ENCODE measurements around the gene FSTL5. TPM values are rescaled to one million over a fixed set of nuclear protein-coding genes. Genes with fewer than 3 reads are reported as not detected.
A peak's percentile ranks its signal among the peaks of the same experiment; 100 is the strongest.

The FSTL5 gene
- total and polyA plus RNA-seq, 5 experiments from 2014 or later = not detected

- POLR2A ChIA-PET = no interaction called here
- H3K27me3 Mint-ChIP-seq = no peaks in the 10 kb centered on the region
- H3K4me1 Mint-ChIP-seq = no peaks in the 10 kb centered on the region
- H3K36me3 Mint-ChIP-seq = no peaks in the 10 kb centered on the region
- ATAC-seq (no peak), DNase-seq (no peak)
- H3K27ac Mint-ChIP-seq = no peak overlapping the region
- H3K4me3 Mint-ChIP-seq = no peak overlapping the region
- H3K9me3 Mint-ChIP-seq = peaks cover 0 to 10% (median 5%) of the 10 kb centered on the region in 9 donors
These were observed 533.9 kb downstream of the FSTL5 start for GRCh38 chr4:161629694-161630441.

DNA sequence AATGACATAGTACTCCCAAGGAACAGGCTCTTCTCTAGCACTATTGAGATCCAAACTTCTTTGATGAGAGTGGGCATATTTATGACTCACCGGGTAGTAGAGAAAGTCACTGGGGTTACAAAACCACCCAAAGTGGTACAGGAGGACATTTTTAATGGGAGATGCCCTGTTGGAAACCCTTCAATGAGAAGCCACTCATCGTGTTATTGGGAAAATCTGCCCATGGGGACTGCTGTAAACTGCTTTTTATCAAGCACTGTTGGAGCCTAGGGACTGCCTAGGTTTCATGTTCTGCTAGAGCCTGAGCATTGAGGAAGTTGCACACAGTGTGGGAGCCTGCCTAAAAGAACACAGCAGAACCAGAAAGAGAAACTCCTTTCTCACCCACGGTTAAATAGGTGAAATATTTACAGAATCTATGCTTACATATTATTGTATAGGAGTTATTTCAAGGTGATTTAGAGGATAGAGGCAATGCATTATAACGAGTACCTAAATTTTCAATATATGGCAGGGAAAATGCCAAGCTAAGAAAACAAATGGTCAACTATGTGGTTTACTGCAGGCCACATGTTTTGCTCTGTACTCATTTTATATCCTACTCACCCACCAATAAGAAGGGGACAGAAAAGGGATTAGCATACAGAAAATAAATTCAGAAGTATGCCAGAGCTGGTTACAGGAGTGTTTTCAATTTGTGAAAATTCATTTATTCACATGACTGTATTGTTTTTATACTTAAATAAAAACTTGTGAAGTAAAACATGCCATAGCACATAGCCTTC lies 559.1 kb downstream of the FSTL5 start:
- no peak for ATAC-seq
- H3K36me3 Mint-ChIP-seq = no peaks in the 10 kb centered on the region
- peaks cover 0 to 10% (median 2%) of the 10 kb centered on the region in 9 donors for H3K9me3 Mint-ChIP-seq
- H3K27ac Mint-ChIP-seq = no peak overlapping the region
- no peaks in the 10 kb centered on the region for H3K27me3 Mint-ChIP-seq
- H3K4me1 Mint-ChIP-seq = no peaks in the 10 kb centered on the region
- no peak overlapping the region for H3K4me3 Mint-ChIP-seq
- POLR2A ChIA-PET = no interaction called here
- no peak for DNase-seq

DNA sequence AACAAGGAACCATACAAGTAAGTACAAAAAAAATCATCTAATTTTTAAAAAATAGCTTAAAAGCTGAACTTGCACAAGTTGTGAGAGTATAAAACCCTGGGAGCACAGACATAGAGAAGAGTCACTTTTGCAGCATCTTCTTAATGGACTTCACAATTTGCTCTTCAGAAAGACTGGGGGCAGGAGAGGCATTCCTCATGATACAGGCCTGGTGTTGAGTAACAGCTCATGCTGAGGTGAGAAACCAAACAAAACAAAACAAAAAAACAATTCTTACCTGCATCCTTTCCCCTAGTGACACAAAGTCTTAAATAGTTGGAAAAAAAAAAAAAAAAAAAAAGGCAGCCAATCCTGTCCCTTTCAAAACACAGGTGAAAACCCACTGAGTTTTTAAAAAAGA lies 562.8 kb downstream of the FSTL5 start:
- no peak overlapping the region for H3K27ac Mint-ChIP-seq
- no peaks in the 10 kb centered on the region for H3K27me3 Mint-ChIP-seq
- ATAC-seq (no peak), DNase-seq (no peak)
- peaks cover 0 to 19% (median 2%) of the 10 kb centered on the region in 9 donors for H3K9me3 Mint-ChIP-seq
- H3K36me3 Mint-ChIP-seq = peaks cover 0 to 5% (median 0%) of the 10 kb centered on the region in 3 donors
- POLR2A ChIA-PET = no interaction called here
- no peak overlapping the region for H3K4me3 Mint-ChIP-seq
- no peaks in the 10 kb centered on the region for H3K4me1 Mint-ChIP-seq

GRCh38 chr4:161595230-161595771 lies 568.5 kb downstream of the FSTL5 start:
- POLR2A ChIA-PET = no interaction called here
- Mint-ChIP-seq H3K4me1 (no peaks in the 10 kb centered on the region), H3K9me3 (peaks cover 0 to 29% (median 3%) of the 10 kb centered on the region in 9 donors), H3K27ac (no peak overlapping the region), H3K4me3 (peak overlapping the region in 1 of 10 donors; percentile 12), H3K27me3 (no peaks in the 10 kb centered on the region), H3K36me3 (peaks cover 0 to 5% (median 0%) of the 10 kb centered on the region in 3 donors)
- ATAC-seq = no peak
- DNase-seq = no peak

DNA sequence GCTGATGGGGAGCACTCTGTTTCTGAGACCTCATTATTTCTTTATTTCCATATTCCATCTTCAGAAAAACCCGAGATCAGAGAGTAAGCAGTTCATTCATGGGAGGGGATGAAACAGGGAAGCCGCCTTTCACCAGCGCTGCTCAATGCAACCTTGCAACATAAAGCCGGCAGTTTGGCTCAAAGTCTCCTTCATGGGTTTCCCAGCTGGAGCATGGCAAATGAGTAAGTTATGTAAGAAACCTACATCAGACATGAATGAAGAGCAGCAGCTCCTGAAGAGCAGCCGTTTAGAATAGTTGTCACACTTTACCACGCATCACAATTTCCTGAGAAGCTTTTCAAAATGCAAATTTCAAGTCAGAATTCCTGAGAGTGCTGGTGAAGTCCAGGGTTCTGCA lies 578.8 kb downstream of the FSTL5 start:
- Mint-ChIP-seq H3K36me3 (no peaks in the 10 kb centered on the region), H3K4me1 (no peaks in the 10 kb centered on the region)
- POLR2A ChIA-PET = no interaction called here

DNA sequence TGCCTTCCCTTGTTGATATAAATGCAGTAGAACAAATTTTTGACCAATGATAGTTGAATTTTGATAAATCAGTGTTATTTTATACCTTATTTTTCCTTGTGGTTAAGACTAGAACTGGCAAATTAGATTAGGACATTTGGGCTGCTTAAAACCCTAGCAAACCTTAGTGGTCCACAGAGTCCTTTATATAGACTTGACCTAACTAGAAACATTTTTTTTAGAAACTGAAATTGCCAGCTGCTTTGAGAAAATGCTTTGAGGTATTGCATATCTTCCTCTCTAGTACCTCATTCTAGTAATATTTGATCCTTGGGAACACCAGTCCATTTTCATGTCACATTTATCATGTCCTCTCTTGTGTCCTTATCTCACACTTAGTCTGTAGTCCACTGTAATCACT lies 580.3 kb downstream of the FSTL5 start:
- H3K9me3 Mint-ChIP-seq = peaks cover 0 to 25% (median 12%) of the 10 kb centered on the region in 9 donors
- no peaks in the 10 kb centered on the region for H3K4me1 Mint-ChIP-seq
- DNase-seq (no peak), ATAC-seq (no peak)
- H3K4me3 Mint-ChIP-seq = no peak overlapping the region
- no peak overlapping the region for H3K27ac Mint-ChIP-seq
- no peaks in the 10 kb centered on the region for H3K27me3 Mint-ChIP-seq
- POLR2A ChIA-PET = no interaction called here
- H3K36me3 Mint-ChIP-seq = no peaks in the 10 kb centered on the region

More for the DNA sequence above, 578.8 kb downstream of the FSTL5 start:
- DNase-seq (no peak), ATAC-seq (no peak)
- Mint-ChIP-seq H3K9me3 (peaks cover 5 to 33% (median 13%) of the 10 kb centered on the region in 9 donors), H3K27me3 (no peaks in the 10 kb centered on the region), H3K4me3 (no peak overlapping the region), H3K27ac (no peak overlapping the region)

- no peak overlapping the region for H3K27ac Mint-ChIP-seq
- no peak for DNase-seq
- POLR2A ChIA-PET = no interaction called here
- no peaks in the 10 kb centered on the region for H3K4me1 Mint-ChIP-seq
- H3K4me3 Mint-ChIP-seq = no peak overlapping the region
- H3K9me3 Mint-ChIP-seq = peaks cover 0 to 21% (median 13%) of the 10 kb centered on the region in 9 donors
- H3K36me3 Mint-ChIP-seq = no peaks in the 10 kb centered on the region
- no peak for ATAC-seq
- no peaks in the 10 kb centered on the region for H3K27me3 Mint-ChIP-seq
These were observed 582.3 kb downstream of the FSTL5 start for GRCh38 chr4:161581262-161582230.

DNA sequence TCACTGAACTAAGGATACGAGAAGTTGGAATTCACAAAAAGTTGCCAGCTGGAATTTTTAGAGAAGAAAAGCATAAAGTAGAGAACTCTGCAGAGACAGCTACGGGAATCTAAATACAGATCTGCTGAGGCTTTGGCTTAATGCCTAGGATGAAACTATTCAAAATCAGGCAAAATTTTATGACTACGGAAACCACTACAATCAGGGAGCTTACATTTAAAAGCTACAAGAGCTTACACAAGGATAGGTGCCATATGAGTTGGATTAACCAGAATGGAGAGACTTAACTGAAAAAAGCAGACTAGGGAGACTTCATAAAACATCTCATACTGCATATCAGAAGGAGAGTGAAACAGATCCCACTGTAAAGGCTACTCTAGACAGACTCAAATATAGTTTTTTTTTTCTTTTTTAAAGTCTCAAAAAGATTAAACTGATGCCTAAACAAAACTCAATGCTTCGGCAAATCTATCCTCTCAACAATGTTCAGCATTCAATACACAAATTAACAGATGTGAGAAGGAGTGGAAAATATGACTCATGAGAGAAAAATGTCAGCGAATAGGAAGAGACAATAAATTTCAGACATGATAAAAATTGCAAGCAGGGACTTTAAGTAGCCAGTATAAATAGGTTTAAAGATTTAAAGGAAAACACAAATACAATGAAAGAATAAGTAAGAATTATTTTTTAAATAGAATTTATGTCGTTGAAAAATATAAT lies 586.1 kb downstream of the FSTL5 start:
- POLR2A ChIA-PET = no interaction called here
- H3K27me3 Mint-ChIP-seq = no peaks in the 10 kb centered on the region

DNA sequence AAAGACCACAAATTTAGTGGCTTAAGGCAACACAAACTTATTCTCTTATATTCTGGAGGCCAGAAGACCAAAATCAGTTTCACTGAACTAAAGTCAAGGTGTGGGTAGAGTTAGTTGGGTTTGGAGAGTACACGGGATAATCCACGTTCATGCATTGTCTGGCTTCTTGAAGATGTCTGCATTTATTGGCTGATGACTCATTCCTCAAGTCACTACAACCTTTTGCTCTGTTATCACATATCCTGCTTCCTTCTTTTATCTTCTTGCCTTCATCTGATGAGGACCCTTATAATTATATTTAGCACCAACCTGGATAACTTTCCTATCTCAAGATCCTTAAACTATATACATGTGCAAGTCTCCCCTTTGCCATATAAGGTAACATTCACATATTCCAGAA lies 590.0 kb downstream of the FSTL5 start:
- H3K36me3 Mint-ChIP-seq = peaks cover 0 to 9% (median 0%) of the 10 kb centered on the region in 3 donors
- no peak overlapping the region for H3K4me3 Mint-ChIP-seq
- DNase-seq = no peak
- no peak overlapping the region for H3K27ac Mint-ChIP-seq
- no peaks in the 10 kb centered on the region for H3K27me3 Mint-ChIP-seq
- POLR2A ChIA-PET = no interaction called here
- no peaks in the 10 kb centered on the region for H3K4me1 Mint-ChIP-seq
- no peak for ATAC-seq
- peaks cover 5 to 41% (median 13%) of the 10 kb centered on the region in 9 donors for H3K9me3 Mint-ChIP-seq

More for the DNA sequence above, 586.1 kb downstream of the FSTL5 start:
- DNase-seq (no peak), ATAC-seq (no peak)
- H3K36me3 Mint-ChIP-seq = peaks cover 0 to 3% (median 0%) of the 10 kb centered on the region in 3 donors
- H3K4me3 Mint-ChIP-seq = no peak overlapping the region
- H3K4me1 Mint-ChIP-seq = no peaks in the 10 kb centered on the region
- H3K9me3 Mint-ChIP-seq = peaks cover 0 to 26% (median 13%) of the 10 kb centered on the region in 9 donors
- H3K27ac Mint-ChIP-seq = no peak overlapping the region

DNA sequence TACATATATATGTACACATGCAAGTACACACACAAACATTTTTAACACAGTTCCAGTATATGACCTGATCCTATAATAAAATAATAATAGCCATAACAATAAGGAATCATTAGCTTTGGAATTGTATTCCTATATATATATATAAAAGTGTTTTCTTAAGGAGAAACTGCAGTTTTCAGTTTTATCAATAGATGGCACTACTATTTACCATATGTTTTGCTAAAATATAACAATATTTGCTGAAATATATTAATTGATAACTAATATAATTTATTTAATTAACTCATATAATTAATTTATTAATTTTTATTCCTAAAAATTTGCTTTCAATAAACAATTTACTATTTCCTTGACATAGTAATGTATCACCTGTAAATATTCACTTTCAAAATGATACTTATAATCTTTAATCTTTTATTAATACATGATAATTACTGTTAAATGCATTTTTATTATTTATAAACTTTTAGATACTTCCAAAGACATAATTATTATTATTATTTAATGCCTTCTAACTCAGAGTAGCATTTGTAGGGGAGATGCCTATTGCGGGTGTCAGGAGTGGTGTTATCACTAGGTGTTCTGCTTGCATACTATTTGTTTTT lies 599.5 kb downstream of the FSTL5 start:
- peaks cover 0 to 11% (median 2%) of the 10 kb centered on the region in 9 donors for H3K9me3 Mint-ChIP-seq
- POLR2A ChIA-PET = no interaction called here
- DNase-seq = no peak
- no peak for ATAC-seq
- H3K27me3 Mint-ChIP-seq = no peaks in the 10 kb centered on the region
- H3K36me3 Mint-ChIP-seq = no peaks in the 10 kb centered on the region
- no peaks in the 10 kb centered on the region for H3K4me1 Mint-ChIP-seq
- H3K4me3 Mint-ChIP-seq = no peak overlapping the region
- H3K27ac Mint-ChIP-seq = no peak overlapping the region

- DNase-seq = no peak
- ATAC-seq = no peak
- Mint-ChIP-seq H3K27me3 (no peaks in the 10 kb centered on the region), H3K27ac (no peak overlapping the region), H3K4me1 (no peaks in the 10 kb centered on the region), H3K36me3 (no peaks in the 10 kb centered on the region), H3K4me3 (no peak overlapping the region), H3K9me3 (peaks cover 0 to 9% (median 0%) of the 10 kb centered on the region in 9 donors)
- POLR2A ChIA-PET = no interaction called here
These were observed 607.8 kb downstream of the FSTL5 start for GRCh38 chr4:161555689-161556660.
